ENCODE results near the gene VTI1A.

GRCh38 chr10:112778579-112778978, 331.6 kb downstream of the VTI1A start:
- TF ChIP-seq CTCF (IDR thresholded peaks at IDR 0.05; ENCODE audit: low read length) = no peak
- no peak for TF ChIP-seq EZH2 (optimal IDR thresholded peaks at IDR 0.05; ENCODE audit: low read depth, low read length)
